H1 (cell line): ENCODE data around the gene MEDAG. TPM values are rescaled to one million over a fixed set of nuclear protein-coding genes. Genes with fewer than 3 reads are reported as not detected.

Experiments
- CTCF ChIA-PET: fragments of 300-600 bp; sonication (Branson Sonifier 250); formaldehyde crosslinking; loops from one replicate; lab custom pipeline; 2021; ENCODE audit not compliant: partially characterized antibody; lab: Charles Lee
- POLR2A ChIA-PET: fragments of 300-600 bp; sonication (Branson Sonifier 250); formaldehyde crosslinking; loops from one replicate; lab custom pipeline; 2021; ENCODE audit warnings: inconsistent platforms; ENCODE audit not compliant: partially characterized antibody; lab: Charles Lee
- DNase-seq, 2 experiments: peaks; one replicate each; pipeline versions ENCODE4 v3.0.0 to v3.0.0-alpha.2; 2010 to 2022; ENCODE audit warnings: low spot score in 2 of 2, low read depth in 1 of 2, mixed read lengths in 1 of 2
- FAIRE-seq: peaks from 2 replicates; lab custom pipeline; 2011; peaks lifted over from hg19 to GRCh38; lab: Jason Lieb, UNC
- H2AFZ ChIP-seq: 2 replicates; pipeline ENCODE4 v1.8.1; 2012; ENCODE audit warnings: low read length, inconsistent platforms
- H2AK5ac ChIP-seq: 2 replicates; pipeline ENCODE4 v1.6.1; 2013; ENCODE audit warnings: low read depth, low read length
- H2BK120ac ChIP-seq: replicated peaks from 2 replicates; pipeline ENCODE3; 2013; ENCODE audit warnings: low read depth, low read length, inconsistent platforms
- H2BK12ac ChIP-seq: 2 replicates; pipeline ENCODE4 v1.6.1; 2013; ENCODE audit warnings: low read depth, low read length
- H2BK15ac ChIP-seq: 2 replicates; pipeline ENCODE4 v1.6.1; 2013; ENCODE audit warnings: low read length
- H2BK20ac ChIP-seq: 2 replicates; pipeline ENCODE4 v1.6.1; 2013; ENCODE audit warnings: low read length
- H2BK5ac ChIP-seq: 2 replicates; pipeline ENCODE4 v1.6.1; 2013; ENCODE audit warnings: low read depth, low read length
- H3K14ac ChIP-seq: 2 replicates; pipeline ENCODE4 v1.6.1; 2013; ENCODE audit warnings: inconsistent platforms; ENCODE audit not compliant: insufficient read length
- H3K18ac ChIP-seq: 2 replicates; pipeline ENCODE4 v1.6.1; 2013; ENCODE audit warnings: low read length; ENCODE audit errors: extremely low read depth
- H3K23ac ChIP-seq: 2 replicates; pipeline ENCODE4 v1.6.1; 2013; ENCODE audit warnings: inconsistent platforms; ENCODE audit not compliant: insufficient read length
- H3K23me2 ChIP-seq: 2 replicates; pipeline ENCODE4 v1.6.1; 2013; ENCODE audit warnings: low read depth, low read length
- H3K27ac ChIP-seq: 2 replicates; pipeline ENCODE4 v1.6.1; 2011; ENCODE audit warnings: low read depth, low read length, inconsistent platforms
- H3K27me3 ChIP-seq, 4 experiments: replicated peaks in 1 of 4; 1 replicate in 1 of 4; 2 replicates in 3 of 4; pipeline versions ENCODE4 v1.6.1 to v1.8.1; 2011 to 2013; ENCODE audit warnings: low read length in 3 of 4, mild to moderate bottlenecking in 3 of 4, inconsistent platforms in 2 of 4, mixed read lengths in 2 of 4, moderate library complexity in 1 of 4; ENCODE audit not compliant: control insufficient read depth in 3 of 4, insufficient read depth in 3 of 4; ENCODE audit errors: extremely low read depth in 1 of 4
- H3K36me3 ChIP-seq, 4 experiments: 2 replicates each; pipeline versions ENCODE4 v1.6.1 to v1.8.1; 2011 to 2013; ENCODE audit warnings: mild to moderate bottlenecking in 4 of 4, low read length in 3 of 4, moderate library complexity in 2 of 4, control low read depth in 1 of 4, inconsistent platforms in 1 of 4; ENCODE audit not compliant: insufficient read depth in 4 of 4, control insufficient read depth in 2 of 4
- H3K4ac ChIP-seq: replicated peaks from 2 replicates; pipeline ENCODE3; 2013; ENCODE audit warnings: low read length, low read depth, mixed read lengths, inconsistent platforms; ENCODE audit not compliant: insufficient read length
- H3K4me1 ChIP-seq, 4 experiments: replicated peaks in 1 of 4; 1 replicate in 1 of 4; 2 replicates in 3 of 4; pipeline versions ENCODE4 v1.6.1 to v1.8.1; 2011 to 2013; ENCODE audit warnings: low read length in 3 of 4, inconsistent platforms in 2 of 4, mixed read lengths in 1 of 4; ENCODE audit not compliant: insufficient read depth in 4 of 4, control insufficient read depth in 3 of 4
- H3K4me2 ChIP-seq, 2 experiments: 2 replicates each; pipeline versions ENCODE4 v1.6.1 to v1.8.1; 2011 to 2013; ENCODE audit warnings: low read depth in 2 of 2, low read length in 2 of 2, control low read depth in 1 of 2, inconsistent platforms in 1 of 2, mild to moderate bottlenecking in 1 of 2; ENCODE audit not compliant: insufficient read depth in 1 of 2
- H3K4me3 ChIP-seq, 4 experiments: fragments of 200-600, 300-600 bp in 1 of 4; sonication (generic), shearing (Covaris generic), sonication (Bioruptor Twin) in 1 of 4; 2 replicates each; pipeline versions ENCODE4 v1.5.1 to v1.8.1; 2011 to 2016; ENCODE audit warnings: low read length in 4 of 4, low read depth in 3 of 4, control low read depth in 2 of 4, inconsistent platforms in 2 of 4, mild to moderate bottlenecking in 2 of 4, mixed read lengths in 1 of 4, moderate library complexity in 1 of 4; ENCODE audit not compliant: insufficient read depth in 2 of 4; ENCODE audit errors: extremely low read depth in 1 of 4
- H3K56ac ChIP-seq: replicated peaks from 2 replicates; pipeline ENCODE3; 2013; ENCODE audit warnings: low read depth, mild to moderate bottlenecking, mixed read lengths, low read length, inconsistent platforms; ENCODE audit not compliant: insufficient read length
- H3K79me1 ChIP-seq: 2 replicates; pipeline ENCODE4 v1.6.1; 2013; ENCODE audit warnings: low read depth, low read length, control low read depth
- H3K79me2 ChIP-seq, 2 experiments: 2 replicates each; pipeline versions ENCODE4 v1.6.1 to v1.8.1; 2012 to 2013; ENCODE audit warnings: low read length in 2 of 2, mild to moderate bottlenecking in 2 of 2, inconsistent platforms in 1 of 2; ENCODE audit not compliant: insufficient read depth in 2 of 2, control insufficient read depth in 1 of 2
- H3K9ac ChIP-seq, 4 experiments: replicated peaks in 1 of 4; 1 replicate in 1 of 4; 2 replicates in 3 of 4; pipeline versions ENCODE4 v1.6.1 to v1.8.1; 2011 to 2013; ENCODE audit warnings: low read depth in 3 of 4, low read length in 3 of 4, control low read depth in 2 of 4, mild to moderate bottlenecking in 2 of 4, moderate library complexity in 2 of 4, inconsistent platforms in 1 of 4; ENCODE audit errors: extremely low read depth in 1 of 4
- H3K9me3 ChIP-seq, 2 experiments: 2 replicates each; pipeline versions ENCODE4 v1.6.1 to v1.8.1; 2012 to 2013; ENCODE audit warnings: mild to moderate bottlenecking in 2 of 2, moderate library complexity in 2 of 2, control low read depth in 1 of 2, inconsistent platforms in 1 of 2, low read depth in 1 of 2, low read length in 1 of 2, mixed read lengths in 1 of 2; ENCODE audit not compliant: insufficient read depth in 2 of 2
- H4K20me1 ChIP-seq, 2 experiments: replicated peaks in 1 of 2; 2 replicates each; pipeline versions ENCODE3 to v1.8.1; 2011 to 2013; ENCODE audit warnings: inconsistent platforms in 2 of 2, low read length in 2 of 2, mild to moderate bottlenecking in 1 of 2; ENCODE audit not compliant: insufficient read depth in 2 of 2, control insufficient read depth in 1 of 2
- H4K5ac ChIP-seq: 2 replicates; pipeline ENCODE4 v1.6.1; 2013; ENCODE audit warnings: low read length, low read depth, mixed read lengths, inconsistent platforms; ENCODE audit not compliant: insufficient read length
- H4K8ac ChIP-seq: 2 replicates; pipeline ENCODE4 v1.8.0; 2013; ENCODE audit warnings: mild to moderate bottlenecking, moderate library complexity, low read length, inconsistent platforms; ENCODE audit not compliant: insufficient read depth; ENCODE audit errors: extremely low read depth
- H4K91ac ChIP-seq: replicated peaks from 2 replicates; pipeline ENCODE3; 2013; ENCODE audit warnings: low read length, mixed read lengths, inconsistent platforms; ENCODE audit not compliant: insufficient read length
- BACH1 ChIP-seq: IDR thresholded peaks from 2 replicates; pipeline ENCODE4 v1.6.1; 2012; ENCODE audit warnings: low read length, improper control_type of control experiment
- BRCA1 ChIP-seq: IDR thresholded peaks from 2 replicates; pipeline ENCODE4 v1.6.1; 2012; ENCODE audit warnings: low read depth, low read length, improper control_type of control experiment
- CBX5 ChIP-seq: fragments of 300-800, 300-1000 bp; sonication (generic); IDR thresholded peaks from 2 replicates; pipeline ENCODE4 v1.7.1; 2016; ENCODE audit warnings: antibody characterized with exemption, low read length, low read depth
- CHD1 ChIP-seq: IDR thresholded peaks from 2 replicates; pipeline ENCODE4 v1.6.1; 2012; ENCODE audit warnings: low read depth, low read length, improper control_type of control experiment
- CTCF ChIP-seq, 3 experiments: IDR thresholded peaks; 1 replicate in 2 of 3; 2 replicates in 1 of 3; pipeline versions ENCODE4 v1.5.1 to v1.6.1; 2011; ENCODE audit warnings: low read length in 3 of 3, mild to moderate bottlenecking in 3 of 3, inconsistent platforms in 2 of 3, low read depth in 1 of 3, moderate library complexity in 1 of 3; ENCODE audit not compliant: insufficient read depth in 1 of 3; ENCODE audit errors: control extremely low read depth in 1 of 3
- E2F6 ChIP-seq: IDR thresholded peaks from 2 replicates; pipeline ENCODE4 v1.6.1; 2012; ENCODE audit warnings: inconsistent platforms
- POU5F1 ChIP-seq: IDR thresholded peaks from 2 replicates; pipeline ENCODE4 v1.6.1; 2011; ENCODE audit warnings: low read depth, mild to moderate bottlenecking, low read length, moderate library complexity
- RBBP5 ChIP-seq: IDR thresholded peaks from 2 replicates; pipeline ENCODE4 v1.7.1; 2012; ENCODE audit warnings: low read depth, mild to moderate bottlenecking, inconsistent platforms, low read length, moderate library complexity, borderline replicate concordance
- WGBS, 2 experiments: shearing (Covaris generic) in 1 of 2; methylation state at CpG; one replicate each; pipeline versions ENCODE4 v1.1.6 to v1.1.7; 2013 to 2015; ENCODE audit warnings: low lambda C conversion rate in 2 of 2, mixed read lengths in 2 of 2, inconsistent platforms in 1 of 2, low coverage in 1 of 2, missing lambda C conversion rate in 1 of 2; ENCODE audit not compliant: insufficient replicate concordance in 2 of 2, insufficient coverage in 1 of 2, insufficient read length in 1 of 2; ENCODE audit errors: extremely low coverage in 1 of 2, missing lambda C conversion rate in 1 of 2; 5-methylcytosine and 5-hydroxymethylcytosine counted together
- polyA plus RNA-seq, 7 experiments: library from polyadenylated mRNA; depleted of rRNA in 3 of 7; stranded (reverse) in 5 of 7; unstranded in 2 of 7; fragments of >200 nt in 5 of 7; fragments of 200-250 nt in 2 of 7; gene quantifications; 1 replicate in 5 of 7; 2 replicates in 1 of 7; 4 replicates in 1 of 7; pipeline versions ENCODE4 v1.2.1 to v1.2.3, GENCODE V29; 2011 to 2013; ENCODE audit warnings: missing spikeins in 2 of 7, mixed read lengths in 2 of 7
- total RNA-seq: library from RNA; stranded (reverse); fragmentation: NEBNext Ultra II Directional; extraction: Animal tissue kit (Norgen Biotek cat#: 25700); gene quantifications from 2 replicates; pipeline ENCODE4 v1.2.1, GENCODE V29; 2021

The MEDAG gene
- total and polyA plus RNA-seq, 2 of the 8 experiments (the other 6 are each of a cell fraction or from before 2014, with no cell fraction given): 2.1 to 3.1 TPM

GRCh38 chr13:30867089-30867669 is 38.9 kb upstream of the MEDAG start:
- no peaks in the 10 kb centered on the region for H3K36me3 ChIP-seq
- no peak overlapping the region for H3K4ac ChIP-seq
- ChIA-PET CTCF (interaction anchor here (0.7 to 2.5 kb wide), 12 partner anchors 9 to 557 kb away, joined by 3 to 9 read pairs (median 4); partner anchors contain the start of gene TEX26), POLR2A (interaction anchor here (1.1 kb wide), 1 partner anchor 273 kb away, joined by 3 read pairs; no protein-coding TSS in a partner anchor)
- no peak overlapping the region for H3K27ac ChIP-seq
- H3K18ac ChIP-seq: no peak overlapping the region
- no peak overlapping the region for H3K9ac ChIP-seq
- no peak overlapping the region for H3K14ac ChIP-seq
- no peak overlapping the region for H2BK12ac ChIP-seq
- H2AFZ ChIP-seq: no peak overlapping the region
- FAIRE-seq (no peak), DNase-seq (no peak)
- no peaks in the 10 kb centered on the region for H3K9me3 ChIP-seq
- no peak overlapping the region for H2BK20ac ChIP-seq
- peaks cover 10% of the 10 kb centered on the region for H3K23me2 ChIP-seq
- no peak overlapping the region for H2AK5ac ChIP-seq
- peaks cover 0 to 4% (median 1%) of the 10 kb centered on the region in 4 experiments; a peak in 3 of 7 replicates for H3K27me3 ChIP-seq
- no peak overlapping the region for H4K5ac ChIP-seq
- H3K79me2 ChIP-seq: no peaks in the 10 kb centered on the region
- H3K23ac ChIP-seq: no peak overlapping the region
- peaks cover 12 to 47% (median 26%) of the 10 kb centered on the region in 4 experiments for H3K4me1 ChIP-seq
- H3K4me2 ChIP-seq: no peak overlapping the region
- no peak overlapping the region for H4K91ac ChIP-seq
- 85% methylated on average over 3 of the region's 3 CpGs; no CpG with 5 or more reads in 1 of the 2 experiments for WGBS, 2 experiments
- no peak overlapping the region for H2BK5ac ChIP-seq
- H3K79me1 ChIP-seq: no peaks in the 10 kb centered on the region
- H3K4me3 ChIP-seq: no peak overlapping the region
- TF ChIP-seq BACH1: no peak
- TF ChIP-seq E2F6: no peak
- TF ChIP-seq CTCF (IDR thresholded peaks at IDR 0.05; ENCODE audit: control extremely low read depth in 1 of 3, insufficient read depth in 1 of 3, low read depth in 1 of 3, low read length in 3 of 3): no peak
- no peak for TF ChIP-seq CHD1
- no peak for TF ChIP-seq RBBP5
- no peak for TF ChIP-seq CBX5
- no peak for TF ChIP-seq BRCA1
- TF ChIP-seq POU5F1: no peak
- no peak overlapping the region for H4K8ac ChIP-seq
- no peak overlapping the region for H3K56ac ChIP-seq
- no peak overlapping the region for H2BK15ac ChIP-seq
- no peaks in the 10 kb centered on the region for H4K20me1 ChIP-seq
- H2BK120ac ChIP-seq: no peak overlapping the region
